NCI-H2029 (cell line): ENCODE measurements around the gene WDR54.
"Not testable (repeated sequence)": the region's sequence is repeated elsewhere in the genome, so short reads cannot be mapped to it uniquely, and the experiment has no call there.

Experiments
- DNase-seq: peaks from one replicate; lab custom pipeline; 2025; lab: John Stamatoyannopoulos, UW

Gene WDR54

GRCh38 chr2:74429487-74430451 is 8.2 kb downstream of the WDR54 start:
- no peak for DNase-seq

- DNase-seq: no peak
These were observed 9.0 kb downstream of the WDR54 start for GRCh38 chr2:74430502-74430901.

GRCh38 chr2:74436111-74436805 is 14.7 kb downstream of the WDR54 start:
- DNase-seq: no peak

- no peak for DNase-seq
These were observed 15.5 kb downstream of the WDR54 start for GRCh38 chr2:74436848-74437695.

GRCh38 chr2:74438248-74438647 is 16.7 kb downstream of the WDR54 start:
- DNase-seq: no peak

- DNase-seq: no peak
These were observed 17.8 kb downstream of the WDR54 start for GRCh38 chr2:74439373-74439772.

- DNase-seq: no peak
These were observed 18.4 kb downstream of the WDR54 start for GRCh38 chr2:74439803-74440377.

- peak; percentile 73 for DNase-seq
These were observed 19.0 kb downstream of the WDR54 start for GRCh38 chr2:74440378-74441169.

GRCh38 chr2:74441170-74441689 is 19.7 kb downstream of the WDR54 start:
- DNase-seq: no peak

- peak; percentile 56 for DNase-seq
These were observed 20.4 kb downstream of the WDR54 start, which contains the start of gene RTKN for GRCh38 chr2:74441690-74442482. Gene RTKN (minus strand): TSS chr2:74441937. CDS start chr2:74441816, 121 bp downstream.

GRCh38 chr2:74442483-74443297 is 21.2 kb downstream of the WDR54 start:
- DNase-seq: not testable (repeated sequence)

- no peak for DNase-seq
These were observed 23.2 kb downstream of the WDR54 start for GRCh38 chr2:74444498-74445318.

- DNase-seq: no peak
These were observed 25.9 kb downstream of the WDR54 start for GRCh38 chr2:74447230-74447999.

GRCh38 chr2:74448771-74449170 is 27.2 kb downstream of the WDR54 start:
- no peak for DNase-seq

GRCh38 chr2:74450570-74451190 is 29.1 kb downstream of the WDR54 start:
- DNase-seq: no peak

- peak; percentile 92 for DNase-seq
These were observed 33.4 kb downstream of the WDR54 start, which contains the start of gene INO80B for GRCh38 chr2:74454654-74455511. Gene INO80B (plus strand): TSS chr2:74455087. CDS start chr2:74455117, 30 bp downstream.
